HG03520 (cell line): ENCODE measurements around the gene ANKRD1.
"Not testable (repeated sequence)": the region's sequence is repeated elsewhere in the genome, so short reads cannot be mapped to it uniquely, and the experiment has no call there.

ENCODE experiments used
- ATAC-seq: cut with Tn5 transposase; IDR thresholded peaks from one replicate; pipeline ENCODE4 v1.9.1; 2021; ENCODE audit warnings: mild to moderate bottlenecking, moderate library complexity; ENCODE audit not compliant: unreplicated experiment

Gene ANKRD1

DNA sequence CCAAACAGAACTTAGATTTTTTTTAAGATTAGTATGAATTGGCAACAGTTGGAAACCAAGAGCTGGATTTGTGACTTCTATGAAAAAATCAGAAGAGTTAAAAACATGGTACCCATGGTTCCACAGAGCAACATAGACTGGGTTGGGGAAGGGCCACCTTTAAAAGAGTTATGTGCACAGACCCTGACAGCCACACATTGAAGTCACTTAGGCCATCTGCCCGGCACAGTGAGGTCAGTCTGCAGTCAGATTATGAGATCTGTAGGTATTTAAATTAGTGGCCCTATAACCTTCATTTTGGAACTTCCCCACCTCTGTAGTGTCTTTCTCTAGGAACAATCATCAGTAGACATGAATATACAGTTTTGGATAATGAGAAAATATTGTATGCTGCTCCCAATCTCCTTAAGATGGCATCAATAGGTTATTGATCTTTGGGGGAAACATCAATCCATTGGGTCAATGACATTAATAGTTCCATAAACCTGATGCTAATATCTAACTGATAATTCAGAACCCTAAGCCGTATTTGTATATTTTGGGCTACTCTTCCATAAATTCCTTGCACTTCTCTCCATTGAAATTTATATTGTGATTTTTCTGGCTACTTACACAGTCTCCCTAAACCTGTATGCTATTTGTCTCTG lies 7.0 kb downstream of the ANKRD1 start:
- ATAC-seq: no peak

DNA sequence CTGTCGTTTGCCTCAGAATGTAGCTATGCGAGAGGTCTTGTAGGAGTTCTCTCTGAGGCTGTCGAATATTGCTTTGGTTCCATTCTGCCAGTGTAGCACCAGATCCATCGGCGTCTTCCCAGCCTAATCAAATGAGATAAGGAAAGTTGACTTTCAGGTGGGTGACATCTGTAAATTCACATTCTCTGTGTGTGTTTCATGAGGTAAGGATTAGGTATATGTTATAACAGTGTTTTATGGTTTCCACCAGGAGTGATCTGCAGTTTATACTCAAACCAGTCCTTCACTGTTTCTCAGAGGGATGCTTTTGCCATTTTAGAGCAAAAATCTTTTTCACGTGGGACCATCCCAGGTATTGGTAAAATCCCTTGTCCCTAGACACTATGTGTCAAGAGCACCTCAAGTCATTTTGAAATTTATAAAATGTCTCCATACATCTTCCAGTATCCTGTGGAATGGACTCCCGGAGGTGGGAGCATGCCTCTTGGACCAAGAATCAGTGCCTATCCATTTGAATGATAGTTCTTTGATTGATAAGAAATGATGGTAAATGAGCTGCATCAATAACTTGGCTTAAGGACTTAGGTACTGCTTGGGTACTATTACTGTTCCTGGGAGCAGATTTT lies 7.9 kb downstream of the ANKRD1 start:
- no peak for ATAC-seq

DNA sequence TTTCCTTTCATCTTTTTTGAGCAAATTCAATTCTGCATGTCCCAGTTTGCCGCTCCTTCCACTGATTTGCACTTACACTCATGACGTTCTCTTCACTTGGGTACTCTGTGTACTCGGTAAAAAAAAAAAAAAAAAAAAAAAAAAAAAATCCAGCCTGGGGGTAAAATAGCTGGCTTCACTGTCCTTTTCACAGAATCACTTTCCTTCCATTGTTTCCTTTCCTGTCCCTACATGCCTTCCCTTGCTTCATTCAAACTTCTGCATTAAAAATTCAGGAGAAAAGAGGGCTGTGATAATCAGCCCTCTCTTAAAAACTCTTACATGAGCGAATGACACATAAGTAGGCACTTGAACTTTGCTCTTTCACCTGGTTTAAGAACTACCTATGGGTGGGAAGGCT lies 8.7 kb downstream of the ANKRD1 start:
- ATAC-seq: no peak

DNA sequence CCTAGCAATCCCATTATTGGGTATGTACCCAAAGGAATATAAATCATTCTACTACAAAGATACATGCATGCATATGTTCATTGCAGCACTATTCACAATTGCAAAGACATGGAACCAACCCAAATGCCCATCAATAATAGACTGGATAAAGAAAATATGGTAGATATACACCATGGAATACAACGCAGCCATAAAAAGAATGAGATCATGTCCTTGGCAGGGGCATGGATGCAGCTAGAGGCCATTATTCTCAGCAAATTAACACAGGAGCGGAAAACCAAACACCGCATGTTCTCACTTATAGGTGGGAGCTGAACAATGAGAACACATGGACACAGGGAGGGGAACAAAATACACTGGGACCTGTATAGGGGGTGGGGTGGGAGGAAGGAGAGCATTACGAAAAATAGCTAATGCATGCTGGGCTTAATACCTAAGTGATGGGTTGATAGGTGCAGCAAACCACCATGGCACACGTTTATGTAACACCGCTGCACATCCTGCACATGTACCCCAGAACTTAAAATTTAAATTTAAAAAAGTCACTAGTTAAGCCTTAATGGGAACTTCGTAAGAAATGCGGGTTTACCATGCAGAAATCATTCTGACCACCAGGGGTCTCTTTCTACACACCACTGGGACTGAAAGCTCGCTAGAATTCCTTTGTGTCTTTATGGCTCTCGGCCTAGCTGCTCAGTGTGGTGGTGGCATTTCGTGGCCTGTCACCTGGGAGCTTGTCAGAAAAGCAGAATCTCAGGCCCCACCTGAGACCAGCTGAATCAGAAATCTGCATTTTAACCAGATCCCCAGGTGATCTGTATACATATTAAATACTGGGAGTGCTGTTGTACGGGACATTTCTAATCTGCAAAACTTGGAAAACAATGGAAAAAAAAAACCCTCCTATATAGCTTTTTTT lies 9.5 kb downstream of the ANKRD1 start:
- peak; percentile 74 for ATAC-seq

DNA sequence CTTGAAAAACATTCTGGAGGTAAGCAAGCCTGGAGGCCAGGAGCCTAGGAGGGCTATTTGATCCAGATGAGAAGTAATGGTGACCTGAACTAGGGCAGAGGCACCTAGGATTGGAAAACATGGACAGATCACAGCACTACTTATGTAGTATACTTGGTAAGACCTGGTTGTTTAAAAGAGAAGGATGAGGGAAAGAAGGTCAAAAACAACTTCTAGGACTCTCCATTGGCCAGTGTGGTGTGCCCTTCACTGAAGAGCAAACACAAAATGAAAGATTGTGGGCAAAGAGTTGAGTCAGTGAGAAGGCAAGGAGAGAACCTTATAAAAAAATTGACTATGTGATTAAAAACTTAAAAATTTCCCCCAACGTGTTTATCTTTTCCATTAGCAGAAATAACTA lies 14.3 kb downstream of the ANKRD1 start:
- no peak for ATAC-seq

DNA sequence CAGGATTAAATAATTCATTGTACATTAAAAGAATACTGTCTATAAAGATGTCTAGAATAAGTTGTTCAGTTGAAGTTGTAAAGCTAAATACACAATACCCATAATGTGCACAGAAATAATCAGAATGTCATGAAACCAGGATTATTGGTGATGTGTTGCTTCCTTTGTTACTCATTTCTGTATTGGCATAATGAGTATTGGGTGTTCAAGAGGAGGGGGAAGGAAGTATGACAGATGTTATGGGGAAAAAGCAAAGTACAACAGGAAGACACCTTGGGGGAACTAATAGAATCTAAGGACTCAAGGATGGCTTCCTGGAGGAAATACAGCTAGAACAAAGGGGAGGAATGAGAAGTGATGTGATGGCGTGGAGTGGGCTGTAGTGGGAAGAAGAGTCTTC lies 15.0 kb downstream of the ANKRD1 start:
- ATAC-seq: no peak

DNA sequence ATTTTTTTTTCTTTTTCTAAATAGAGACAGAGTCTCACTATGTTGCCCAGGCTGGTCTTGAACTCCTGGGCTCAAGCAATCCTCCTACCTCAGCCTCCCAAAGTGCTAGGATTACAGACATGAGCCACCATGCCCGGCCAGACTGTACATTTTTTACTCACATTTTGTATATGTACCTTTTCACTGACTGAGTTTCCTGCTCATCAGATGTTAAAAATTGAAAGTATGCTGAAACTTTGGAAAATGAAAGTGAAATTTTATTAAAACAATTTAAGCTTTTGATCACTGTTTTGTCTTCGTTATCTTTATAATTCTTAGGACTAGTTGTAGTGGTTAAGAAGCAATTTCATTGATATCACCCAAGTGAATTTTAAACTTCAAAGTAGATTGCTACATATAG lies 24.0 kb downstream of the ANKRD1 start:
- not testable (repeated sequence) for ATAC-seq

DNA sequence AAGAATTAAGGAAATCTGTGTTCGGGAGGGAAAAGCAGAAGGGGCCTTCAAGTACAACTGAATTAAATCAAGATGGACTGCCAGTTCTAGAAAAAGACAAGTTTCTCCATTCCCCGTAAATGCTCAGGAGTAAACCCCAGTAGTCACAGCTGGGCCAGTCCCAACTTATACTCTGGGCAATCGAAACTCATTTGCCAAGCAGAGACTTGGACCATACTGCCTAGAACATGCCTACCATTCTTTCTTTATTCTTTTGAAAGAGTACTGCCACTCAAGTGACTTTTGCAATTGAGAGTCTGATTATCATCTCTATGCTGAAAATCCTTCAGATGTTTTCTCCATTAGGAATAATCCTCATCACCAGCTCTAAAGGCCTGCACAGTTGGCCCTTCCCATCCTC lies 27.7 kb downstream of the ANKRD1 start:
- no peak for ATAC-seq

DNA sequence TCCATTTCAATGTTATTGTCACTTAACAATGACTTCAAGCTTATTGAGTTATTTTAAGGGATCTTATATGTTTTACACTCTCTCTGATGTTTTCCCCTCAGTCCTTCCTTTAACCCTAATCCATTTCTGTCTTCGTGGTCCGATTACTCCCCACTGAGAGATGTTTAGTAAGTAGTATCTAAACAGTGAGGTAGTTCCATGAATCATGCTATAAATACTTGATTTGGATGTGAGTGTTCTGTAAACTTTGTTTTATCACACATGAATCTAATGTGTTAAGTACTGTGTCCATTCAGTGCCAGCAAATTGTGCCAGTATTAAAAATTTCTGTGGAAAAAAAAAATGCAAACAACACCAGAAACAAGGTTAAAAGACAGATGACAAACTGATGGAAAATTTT lies 30.5 kb downstream of the ANKRD1 start:
- no peak for ATAC-seq

DNA sequence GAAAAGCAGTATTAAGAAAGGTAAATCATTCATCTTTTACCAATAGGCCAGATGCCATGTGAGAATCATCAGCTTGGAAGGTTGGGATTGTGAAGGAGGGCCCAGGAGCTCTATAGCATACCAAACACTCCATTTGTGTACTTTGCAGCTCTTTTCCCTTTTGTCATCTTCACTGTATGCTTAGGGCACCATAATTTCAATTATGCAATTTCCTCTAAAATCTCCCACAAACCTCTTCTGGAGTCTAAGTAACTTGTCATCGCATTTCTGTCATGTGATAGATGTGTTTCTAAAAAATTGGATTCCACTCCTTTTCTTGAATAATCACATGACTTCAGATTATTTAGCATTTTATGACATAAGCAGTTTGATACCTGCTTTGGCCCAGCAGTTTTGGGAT lies 31.3 kb downstream of the ANKRD1 start:
- ATAC-seq: no peak

DNA sequence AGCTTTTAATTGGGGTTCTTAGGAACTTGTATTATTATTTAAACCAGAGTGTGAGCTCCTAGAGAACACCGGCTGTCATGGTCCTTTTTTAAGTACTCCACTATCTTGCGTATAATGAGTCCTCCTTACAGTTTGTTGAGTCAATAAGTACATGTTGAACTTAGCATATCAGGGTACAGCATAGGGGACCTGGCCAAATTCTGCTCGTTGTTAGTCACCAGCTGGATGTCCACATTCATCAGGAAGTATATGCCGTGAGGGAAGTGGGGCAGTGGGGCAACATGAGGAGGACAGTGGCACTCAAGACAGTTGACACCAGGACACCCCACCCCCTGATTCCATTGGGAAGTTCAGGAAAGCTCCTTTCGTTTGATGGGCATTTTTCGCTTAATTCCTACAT lies 32.5 kb downstream of the ANKRD1 start:
- no peak for ATAC-seq

DNA sequence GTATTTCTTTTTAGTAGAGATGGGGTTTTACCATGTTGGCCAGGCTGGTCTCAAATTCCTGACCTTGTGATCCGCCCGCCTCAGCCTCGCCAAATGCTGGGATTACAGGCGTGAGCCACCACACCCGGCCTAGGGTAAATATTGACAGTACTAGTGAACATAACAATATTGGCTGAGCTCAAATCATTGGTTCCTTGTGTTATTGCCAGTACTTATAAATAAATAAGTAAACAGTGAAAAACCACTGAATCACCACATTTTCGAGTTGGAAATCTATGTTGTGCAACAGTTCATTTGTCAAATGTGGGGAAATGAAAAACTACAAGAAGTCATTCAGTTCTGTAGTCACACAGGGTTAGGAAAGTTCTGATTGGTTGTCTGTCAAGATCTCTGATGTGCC lies 33.3 kb downstream of the ANKRD1 start:
- ATAC-seq: no peak

DNA sequence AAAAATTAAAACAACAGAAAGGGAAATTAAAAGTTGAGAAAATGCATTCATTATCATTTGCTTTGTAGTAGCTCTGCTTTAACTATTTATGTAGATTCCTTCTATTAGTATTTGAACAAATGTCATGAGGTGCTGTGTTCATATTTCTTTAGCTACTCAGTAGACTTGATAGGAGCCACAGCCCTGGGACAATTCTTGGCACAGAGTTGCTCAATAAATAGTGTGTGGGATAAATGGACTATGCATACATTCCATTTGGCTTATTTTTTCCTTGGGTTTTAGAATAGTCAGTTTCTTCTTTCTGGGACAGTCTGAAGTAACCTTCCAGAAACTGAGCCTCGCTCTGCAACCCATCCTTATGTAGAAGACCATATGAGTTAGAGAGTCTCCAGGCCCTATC lies 35.7 kb downstream of the ANKRD1 start:
- ATAC-seq: no peak

DNA sequence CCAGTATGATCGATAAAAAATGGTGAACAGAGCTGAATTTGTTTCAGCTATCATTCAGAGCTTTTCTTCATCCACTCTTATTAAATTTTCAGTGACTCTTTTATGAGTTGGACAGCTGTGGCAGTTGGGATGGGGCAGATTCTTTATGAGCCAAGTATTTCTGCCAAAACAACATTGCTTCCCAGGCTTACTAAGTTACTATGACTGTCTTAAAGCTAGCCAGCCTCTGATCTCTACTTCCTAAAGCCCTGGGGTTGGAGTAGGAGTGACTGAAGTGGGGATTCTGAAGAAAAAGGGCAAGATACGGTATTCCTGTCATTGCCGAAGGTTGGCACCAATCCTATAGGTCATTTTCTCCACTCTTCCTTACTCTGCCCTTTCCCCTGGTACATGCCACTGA lies 36.5 kb downstream of the ANKRD1 start:
- no peak for ATAC-seq

DNA sequence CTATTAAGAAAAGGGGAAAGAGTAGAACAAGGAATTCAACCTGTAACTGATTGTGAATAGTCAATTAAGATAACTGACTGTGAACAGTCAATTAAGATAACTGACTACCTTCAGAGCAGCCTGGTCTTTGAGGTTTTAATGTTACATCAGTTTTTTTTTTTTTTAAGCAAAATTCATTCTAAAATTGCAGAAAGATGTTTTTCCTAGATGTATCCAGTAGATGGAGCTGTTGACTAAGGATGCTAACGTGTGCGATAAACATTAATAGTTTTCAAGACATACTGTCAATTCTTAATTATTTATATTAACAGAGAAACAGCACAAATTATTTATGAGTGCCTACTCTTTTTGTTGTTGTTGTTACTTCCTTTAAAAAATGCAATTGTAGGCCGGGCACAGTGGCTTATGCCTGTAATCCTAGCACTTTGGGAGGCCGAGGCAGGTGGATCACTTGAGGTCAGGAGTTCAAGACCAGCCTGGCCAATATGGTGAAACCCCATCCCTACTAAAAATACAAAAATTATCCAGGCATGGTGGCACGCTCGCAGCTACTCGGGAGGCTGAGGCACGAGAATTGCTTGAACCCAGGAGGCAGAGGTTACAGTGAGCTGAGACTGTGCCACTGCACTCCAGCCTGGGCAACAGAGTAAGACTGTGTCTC lies 40.7 kb downstream of the ANKRD1 start:
- ATAC-seq: not testable (repeated sequence)

DNA sequence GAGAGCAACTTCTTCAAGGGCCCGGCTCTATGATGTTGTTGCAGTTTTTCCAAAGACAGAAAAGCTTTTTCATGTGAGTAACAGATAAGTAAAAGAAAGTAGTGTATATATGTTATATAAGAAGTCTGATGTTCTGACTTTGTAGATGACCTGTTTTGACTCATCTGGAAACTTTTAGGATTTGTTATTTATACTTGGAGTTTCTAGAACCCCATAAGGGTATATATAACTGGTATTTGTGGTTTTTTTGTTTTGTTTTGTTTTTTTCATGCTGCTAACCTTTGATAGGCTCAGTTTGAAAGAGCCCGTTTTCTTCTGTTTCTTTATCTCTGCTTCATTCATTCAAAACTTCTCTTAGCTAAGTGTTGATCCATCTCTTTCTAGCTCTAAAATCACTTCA lies 41.8 kb downstream of the ANKRD1 start:
- no peak for ATAC-seq

DNA sequence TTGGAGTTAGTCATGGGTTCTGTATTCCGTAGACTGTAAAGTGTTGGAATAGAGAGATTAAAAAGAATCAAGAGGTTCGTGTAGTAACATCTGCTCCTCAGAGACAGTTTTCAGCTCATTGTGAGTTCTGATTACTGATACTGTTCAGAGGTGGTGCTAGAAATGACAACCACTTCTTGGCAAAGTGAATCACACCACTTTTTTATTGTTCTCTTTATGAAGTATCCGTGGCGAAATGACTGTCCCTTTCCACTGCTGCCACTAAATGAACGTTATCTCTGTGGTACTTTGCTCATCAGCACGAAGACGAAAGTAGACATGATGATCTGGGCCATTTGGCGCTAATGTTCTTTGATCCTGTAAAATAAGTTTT lies 48.3 kb downstream of the ANKRD1 start:
- ATAC-seq: no peak

DNA sequence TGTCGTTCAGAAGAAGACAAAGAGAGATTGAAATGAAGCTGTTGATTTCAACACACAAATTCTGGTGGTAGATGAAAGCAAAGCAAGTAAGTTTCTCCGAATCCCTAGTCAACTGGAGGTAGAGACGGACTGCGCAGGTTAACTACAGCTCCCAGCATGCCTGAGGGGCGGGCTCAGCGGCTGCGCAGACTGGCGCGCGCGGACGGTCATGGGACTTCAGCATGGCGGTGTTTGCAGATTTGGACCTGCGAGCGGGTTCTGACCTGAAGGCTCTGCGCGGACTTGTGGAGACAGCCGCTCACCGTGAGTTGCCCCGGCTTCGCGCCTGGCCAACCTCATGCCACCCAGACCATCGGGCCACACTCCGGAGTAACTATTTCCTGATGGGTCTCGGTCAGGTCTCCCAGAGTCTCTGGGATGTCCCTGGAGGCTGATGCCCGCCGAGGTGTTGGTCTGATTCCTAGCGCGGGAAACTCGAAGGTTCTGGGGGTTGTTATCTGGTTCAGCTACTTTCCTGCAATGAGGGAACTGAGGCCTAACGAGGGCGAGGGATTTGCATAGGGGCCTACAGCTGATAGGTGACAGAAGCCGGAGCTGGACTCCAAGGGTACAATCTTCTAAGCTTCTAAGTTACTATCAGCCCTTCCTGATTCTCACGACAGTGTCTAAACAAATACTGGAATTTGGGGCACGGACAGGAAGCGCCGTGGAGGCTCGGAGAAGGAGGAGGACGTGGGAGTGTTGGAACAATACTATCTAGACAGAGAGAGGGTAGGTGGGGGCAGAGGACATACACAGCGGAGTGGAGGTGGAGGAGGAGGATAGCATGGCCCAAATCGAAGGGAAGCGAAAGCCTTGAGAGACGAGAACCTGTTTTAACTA lies 48.9 kb downstream of the ANKRD1 start, which contains the start of gene RPP30:
TSS of gene RPP30 (plus strand) at position 209 of the 882 bp plus-strand sequence. CDS start at position 222, 13 bp downstream.
- ATAC-seq: peak; percentile 95

DNA sequence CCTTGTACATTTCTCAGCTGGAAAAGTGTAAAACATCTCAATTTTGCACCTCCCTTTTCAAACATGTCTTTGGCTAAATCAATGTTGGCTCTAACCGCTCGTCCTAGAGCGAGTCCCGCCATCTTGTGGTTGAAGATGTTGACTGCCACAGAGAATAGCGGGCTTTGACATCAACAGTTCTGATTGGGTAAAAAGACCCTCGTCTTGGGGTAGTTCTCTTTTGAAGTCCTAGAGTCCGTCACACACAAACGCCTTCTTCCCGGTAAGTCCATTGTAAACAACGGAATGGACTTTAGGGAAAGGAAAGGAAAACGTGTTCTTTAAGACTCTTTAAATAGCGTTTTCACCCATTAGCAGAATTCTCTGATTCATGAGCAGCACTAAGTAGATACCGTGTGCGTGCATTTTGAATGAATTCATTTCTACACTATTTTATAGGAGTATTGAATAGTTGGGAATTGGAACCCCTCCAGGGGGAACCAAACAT lies 49.6 kb downstream of the ANKRD1 start:
- peak; percentile 38 for ATAC-seq

DNA sequence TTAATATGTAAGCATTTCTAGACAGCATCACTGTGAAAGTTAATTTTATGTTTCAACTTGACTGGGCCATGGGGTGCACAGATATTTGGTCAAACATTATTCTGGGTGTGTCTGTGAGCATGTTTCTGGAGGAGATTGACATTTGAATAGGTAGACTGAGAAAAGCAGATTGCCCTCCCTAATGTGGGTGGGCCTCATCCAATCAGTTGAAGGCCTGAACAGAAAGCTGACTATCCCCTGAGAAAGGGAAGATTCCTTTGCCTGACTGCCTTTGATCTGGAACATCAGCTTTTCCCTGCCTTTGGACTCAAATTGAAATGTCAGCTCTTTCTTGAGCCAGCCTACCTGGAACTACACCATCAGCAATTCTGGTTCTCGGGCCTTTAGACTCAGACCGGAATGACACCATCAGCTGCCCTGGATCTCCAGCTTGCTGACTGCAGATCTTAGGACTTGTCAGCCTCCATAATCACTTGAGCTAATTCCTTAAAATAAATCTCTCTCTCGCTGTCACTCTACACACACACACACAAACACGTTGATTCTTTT lies 54.8 kb downstream of the ANKRD1 start:
- no peak for ATAC-seq
